ENCODE measurements around the gene USP36.
"Not testable (repeated sequence)": the region's sequence is repeated elsewhere in the genome, so short reads cannot be mapped to it uniquely, and the experiment has no call there.

USP36 gene

DNA sequence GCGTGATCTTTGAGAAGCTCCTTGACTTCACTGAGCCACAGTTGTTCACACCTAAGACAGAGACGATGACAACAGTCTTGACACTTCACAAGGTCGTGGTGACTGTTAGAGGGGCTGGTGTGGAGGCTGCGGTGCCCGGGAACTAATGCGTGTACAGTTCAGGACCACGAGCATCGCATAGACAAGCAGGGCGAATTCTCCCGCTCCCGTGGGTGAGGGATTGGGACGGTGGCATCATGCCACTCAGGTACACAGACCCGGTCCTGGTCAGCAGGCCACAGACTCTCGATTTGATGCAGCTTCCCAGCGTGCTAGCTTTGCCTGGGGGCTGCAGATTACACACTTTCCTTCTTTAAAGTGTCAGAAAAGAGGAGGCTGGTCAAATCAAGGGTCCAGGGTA lies 37.6 kb upstream of the USP36 start:
- Histone ChIP-seq H3F3A (ENCODE audit: control insufficient read depth, insufficient read depth) (no peaks in the 10 kb centered on the region), H3K9me2 (replicated peaks; ENCODE audit: control insufficient read depth, low read length) (no peaks in the 10 kb centered on the region), H3K4me2 (ENCODE audit: low read length) (no peak overlapping the region), H3K36me3 (ENCODE audit: control insufficient read depth, low read length) (no peaks in the 10 kb centered on the region), H3K9me3 (ENCODE audit: control insufficient read depth, insufficient read depth, low read length) (no peaks in the 10 kb centered on the region), H3K79me2 (ENCODE audit: control insufficient read depth, low read length) (no peaks in the 10 kb centered on the region), H3K4me3 (ENCODE audit: low read length) (no peak overlapping the region), H3K4me1 (ENCODE audit: control insufficient read depth, low read length) (no peaks in the 10 kb centered on the region), H4K20me1 (ENCODE audit: control insufficient read depth, insufficient read depth, low read depth, low read length) (no peaks in the 10 kb centered on the region), H3K27ac (ENCODE audit: low read depth, low read length) (no peak overlapping the region), H3K27me3 (ENCODE audit: control insufficient read depth, low read length) (peaks cover 8% of the 10 kb centered on the region; the same call in 1 of the 2 replicates)
- TF ChIP-seq EZH2phosphoT487 (IDR thresholded peaks at IDR 0.05; ENCODE audit: borderline replicate concordance, low read length): no peak
- TF ChIP-seq, protein P1, sequence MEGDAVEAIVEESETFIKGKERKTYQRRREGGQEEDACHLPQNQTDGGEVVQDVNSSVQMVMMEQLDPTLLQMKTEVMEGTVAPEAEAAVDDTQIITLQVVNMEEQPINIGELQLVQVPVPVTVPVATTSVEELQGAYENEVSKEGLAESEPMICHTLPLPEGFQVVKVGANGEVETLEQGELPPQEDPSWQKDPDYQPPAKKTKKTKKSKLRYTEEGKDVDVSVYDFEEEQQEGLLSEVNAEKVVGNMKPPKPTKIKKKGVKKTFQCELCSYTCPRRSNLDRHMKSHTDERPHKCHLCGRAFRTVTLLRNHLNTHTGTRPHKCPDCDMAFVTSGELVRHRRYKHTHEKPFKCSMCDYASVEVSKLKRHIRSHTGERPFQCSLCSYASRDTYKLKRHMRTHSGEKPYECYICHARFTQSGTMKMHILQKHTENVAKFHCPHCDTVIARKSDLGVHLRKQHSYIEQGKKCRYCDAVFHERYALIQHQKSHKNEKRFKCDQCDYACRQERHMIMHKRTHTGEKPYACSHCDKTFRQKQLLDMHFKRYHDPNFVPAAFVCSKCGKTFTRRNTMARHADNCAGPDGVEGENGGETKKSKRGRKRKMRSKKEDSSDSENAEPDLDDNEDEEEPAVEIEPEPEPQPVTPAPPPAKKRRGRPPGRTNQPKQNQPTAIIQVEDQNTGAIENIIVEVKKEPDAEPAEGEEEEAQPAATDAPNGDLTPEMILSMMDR (IDR thresholded peaks at IDR 0.05; ENCODE audit: low read depth, low read length, poor library complexity, severe bottlenecking): no peak

DNA sequence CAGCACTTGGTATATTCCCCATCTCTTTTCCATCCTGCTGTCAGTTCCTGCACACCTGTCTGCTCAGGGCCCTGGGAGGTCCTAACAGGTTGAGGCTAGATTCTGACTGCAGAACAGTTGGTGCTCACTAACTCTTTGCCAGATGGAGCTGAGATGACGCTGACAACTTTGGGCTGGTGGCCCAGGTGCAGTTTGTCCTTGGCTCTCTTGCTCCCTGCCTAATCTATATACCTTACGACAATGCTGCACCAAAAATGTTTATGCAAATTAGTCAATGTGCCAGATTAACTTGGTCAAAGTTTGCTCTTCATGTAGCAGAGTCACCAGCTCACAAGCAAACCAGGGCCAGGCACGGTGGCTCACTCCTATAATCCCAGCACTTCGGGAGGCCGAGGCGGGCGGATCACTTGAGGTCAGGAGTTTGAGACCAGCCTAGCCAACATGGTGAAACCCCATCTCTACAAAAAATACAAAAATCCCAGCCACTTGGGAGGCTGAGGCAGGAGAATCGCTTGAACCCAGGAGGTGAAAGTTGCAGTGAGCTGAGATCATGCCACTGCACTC lies 36.4 kb upstream of the USP36 start:
- H4K20me1 ChIP-seq (ENCODE audit: control insufficient read depth, insufficient read depth, low read depth, low read length); H3K27me3 ChIP-seq (ENCODE audit: control insufficient read depth, low read length); H3K4me1 ChIP-seq (ENCODE audit: control insufficient read depth, low read length); H3F3A ChIP-seq (ENCODE audit: control insufficient read depth, insufficient read depth); H3K79me2 ChIP-seq (ENCODE audit: control insufficient read depth, low read length); H3K27ac ChIP-seq (ENCODE audit: low read depth, low read length); H3K4me3 ChIP-seq (ENCODE audit: low read length); H3K4me2 ChIP-seq (ENCODE audit: low read length); H3K9me2 ChIP-seq (replicated peaks; ENCODE audit: control insufficient read depth, low read length); H3K9me3 ChIP-seq (ENCODE audit: control insufficient read depth, insufficient read depth, low read length); H3K36me3 ChIP-seq (ENCODE audit: control insufficient read depth, low read length): not testable (repeated sequence)

GRCh38 chr17:78876094-78876597 lies 35.5 kb upstream of the USP36 start:
- no peak overlapping the region for H3K4me2 ChIP-seq (ENCODE audit: low read length)
- H4K20me1 ChIP-seq (ENCODE audit: control insufficient read depth, insufficient read depth, low read depth, low read length): no peaks in the 10 kb centered on the region
- H3K4me1 ChIP-seq (ENCODE audit: control insufficient read depth, low read length): no peaks in the 10 kb centered on the region
- H3K4me3 ChIP-seq (ENCODE audit: low read length): no peak overlapping the region
- H3K9me2 ChIP-seq (replicated peaks; ENCODE audit: control insufficient read depth, low read length): no peaks in the 10 kb centered on the region
- peaks cover 8% of the 10 kb centered on the region; the same call in 1 of the 2 replicates for H3K27me3 ChIP-seq (ENCODE audit: control insufficient read depth, low read length)
- H3K9me3 ChIP-seq (ENCODE audit: control insufficient read depth, insufficient read depth, low read length): no peaks in the 10 kb centered on the region
- no peaks in the 10 kb centered on the region for H3K79me2 ChIP-seq (ENCODE audit: control insufficient read depth, low read length)
- H3F3A ChIP-seq (ENCODE audit: control insufficient read depth, insufficient read depth): no peaks in the 10 kb centered on the region
- no peak for TF ChIP-seq EZH2phosphoT487 (IDR thresholded peaks at IDR 0.05; ENCODE audit: borderline replicate concordance, low read length)
- TF ChIP-seq, protein P1 (IDR thresholded peaks at IDR 0.05; ENCODE audit: low read depth, low read length, poor library complexity, severe bottlenecking): no peak
- H3K36me3 ChIP-seq (ENCODE audit: control insufficient read depth, low read length): no peaks in the 10 kb centered on the region
- H3K27ac ChIP-seq (ENCODE audit: low read depth, low read length): no peak overlapping the region

DNA sequence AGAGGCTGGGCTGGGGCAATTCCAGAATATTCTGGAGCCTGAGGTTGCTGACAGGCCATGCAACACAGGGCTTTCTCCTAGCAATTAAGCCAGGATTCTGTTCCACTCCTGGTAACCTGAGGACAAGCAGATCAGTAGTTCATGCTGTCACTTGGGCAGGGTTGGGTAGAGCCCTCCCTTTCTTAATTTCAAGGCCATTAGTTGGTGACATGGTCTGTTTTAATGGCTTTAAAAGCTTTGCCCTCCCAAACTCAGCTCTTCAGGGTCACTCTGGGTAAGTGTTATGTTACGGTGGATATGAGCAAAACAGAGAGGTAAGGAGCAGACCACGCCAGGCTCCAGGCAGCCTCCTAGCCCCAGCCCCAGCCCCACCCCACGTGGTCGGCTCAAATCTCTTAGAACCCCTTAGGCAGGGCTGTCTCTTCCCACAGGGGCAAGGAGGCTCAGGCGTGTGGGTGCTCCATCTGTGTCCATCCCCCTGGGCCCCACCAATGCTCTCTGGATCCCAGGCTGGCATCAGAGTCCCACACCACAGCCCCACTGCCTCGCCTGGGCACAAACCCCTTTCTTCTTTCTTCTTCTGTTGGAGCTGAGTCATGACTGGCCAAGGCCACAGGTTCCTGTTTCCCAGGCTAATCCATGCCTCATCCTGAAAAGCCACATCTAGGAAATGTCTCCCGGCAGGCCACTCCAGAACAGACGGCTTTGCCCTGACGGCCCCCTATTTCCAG lies 34.9 kb upstream of the USP36 start:
- Histone ChIP-seq H3K27ac (ENCODE audit: low read depth, low read length) (no peak overlapping the region), H3K4me1 (ENCODE audit: control insufficient read depth, low read length) (no peaks in the 10 kb centered on the region)

More for the DNA sequence above, 34.9 kb upstream of the USP36 start:
- Histone ChIP-seq H3K27me3 (ENCODE audit: control insufficient read depth, low read length) (peaks cover 8% of the 10 kb centered on the region; the same call in 1 of the 2 replicates), H3F3A (ENCODE audit: control insufficient read depth, insufficient read depth) (no peaks in the 10 kb centered on the region), H3K4me3 (ENCODE audit: low read length) (no peak overlapping the region), H3K9me3 (ENCODE audit: control insufficient read depth, insufficient read depth, low read length) (no peaks in the 10 kb centered on the region), H3K79me2 (ENCODE audit: control insufficient read depth, low read length) (no peaks in the 10 kb centered on the region), H3K36me3 (ENCODE audit: control insufficient read depth, low read length) (no peaks in the 10 kb centered on the region), H3K9me2 (replicated peaks; ENCODE audit: control insufficient read depth, low read length) (no peaks in the 10 kb centered on the region), H4K20me1 (ENCODE audit: control insufficient read depth, insufficient read depth, low read depth, low read length) (no peaks in the 10 kb centered on the region), H3K4me2 (ENCODE audit: low read length) (no peak overlapping the region)
- TF ChIP-seq, protein P1 (IDR thresholded peaks at IDR 0.05; ENCODE audit: low read depth, low read length, poor library complexity, severe bottlenecking): no peak
